Ascending aorta (tissue), 2 donors: ENCODE measurements around the gene CENPS. TPM values are rescaled to one million over a fixed set of nuclear protein-coding genes. Genes with fewer than 3 reads are reported as not detected.
"Not testable (repeated sequence)": the region's sequence is repeated elsewhere in the genome, so short reads cannot be mapped to it uniquely, and the experiment has no call there.

Source experiments
- DNase-seq, 2 donors: peaks; one replicate each; pipeline ENCODE4 v3.0.0-alpha.2; 2019; ENCODE audit warnings: low spot score in 2 of 2
- H3K27ac ChIP-seq, 2 donors: fragments of 200-600 bp; sonication (generic); one replicate each; pipeline ENCODE4 v1.5.1; 2016 to 2017; ENCODE audit warnings: mild to moderate bottlenecking in 1 of 2
- H3K27me3 ChIP-seq: fragments of 200-600 bp; sonication (generic); one replicate; pipeline ENCODE4 v1.5.1; 2017
- H3K36me3 ChIP-seq, 2 donors: fragments of 200-600 bp; sonication (generic); one replicate each; pipeline ENCODE4 v1.5.1; 2016
- H3K4me1 ChIP-seq, 2 donors: fragments of 200-600 bp; sonication (generic); one replicate each; pipeline ENCODE4 v1.5.1; 2016 to 2017; ENCODE audit warnings: mild to moderate bottlenecking in 1 of 2
- H3K4me3 ChIP-seq, 2 donors: fragments of 200-600 bp; sonication (generic); one replicate each; pipeline ENCODE4 v1.5.1; 2016 to 2017; ENCODE audit warnings: mild to moderate bottlenecking in 1 of 2
- H3K9me3 ChIP-seq, 2 donors: fragments of 200-600 bp; sonication (generic); one replicate each; pipeline ENCODE4 v1.5.1; 2016
- intact Hi-C: fragments of 100-400 bp; cut with DNase I; formaldehyde crosslinking; loops from one replicate; pipeline ENCODE4 v1.15.1; 2023
- total RNA-seq: library from RNA; depleted of rRNA; stranded (reverse); fragments of >200 nt; gene quantifications from one replicate; pipeline ENCODE4 v1.1.0, GENCODE V29; 2016
- TF ChIP-seq, protein P1 (sequence below), 3 experiments: fragments of 200-600 bp in 2 of 3; fragments of 450-650 bp in 1 of 3; sonication (generic) in 2 of 3; IDR thresholded peaks; one replicate each; pipeline ENCODE4 v1.5.1; 2016 to 2019; ENCODE audit warnings: antibody characterized with exemption in 3 of 3, mild to moderate bottlenecking in 1 of 3, moderate library complexity in 1 of 3

The CENPS gene
- total RNA-seq, 1 donor from 2014 or later: not detected

DNA sequence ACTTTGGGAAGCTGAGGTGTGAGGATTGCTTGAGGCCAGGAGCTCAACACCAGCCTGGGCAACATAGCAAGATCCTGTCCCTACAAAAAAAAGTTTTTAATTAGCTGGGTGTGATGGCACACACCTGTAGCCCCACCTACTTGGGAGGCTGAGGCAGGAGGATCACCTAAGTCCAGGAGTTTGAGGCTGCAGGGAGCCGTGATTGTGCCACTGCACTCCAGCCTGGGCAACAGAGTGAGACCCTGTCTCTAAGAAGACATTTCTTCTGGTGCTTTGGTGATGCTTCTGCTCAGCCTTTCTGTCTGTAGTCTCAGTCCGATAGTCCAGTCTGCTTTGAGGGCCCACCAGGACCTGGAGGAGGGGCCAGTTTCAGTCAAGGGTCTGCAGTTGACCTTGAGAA, 23.0 kb upstream of the CENPS start:
- Histone ChIP-seq H3K27ac (no peak overlapping the region), H3K9me3 (no peaks in the 10 kb centered on the region), H3K4me1 (no peaks in the 10 kb centered on the region), H3K27me3 (no peaks in the 10 kb centered on the region), H3K4me3 (no peak overlapping the region), H3K36me3 (peaks cover 76 to 98% of the 10 kb centered on the region in 2 donors)
- no peak for DNase-seq
- intact Hi-C loops: no loop called here
- TF ChIP-seq, protein P1, sequence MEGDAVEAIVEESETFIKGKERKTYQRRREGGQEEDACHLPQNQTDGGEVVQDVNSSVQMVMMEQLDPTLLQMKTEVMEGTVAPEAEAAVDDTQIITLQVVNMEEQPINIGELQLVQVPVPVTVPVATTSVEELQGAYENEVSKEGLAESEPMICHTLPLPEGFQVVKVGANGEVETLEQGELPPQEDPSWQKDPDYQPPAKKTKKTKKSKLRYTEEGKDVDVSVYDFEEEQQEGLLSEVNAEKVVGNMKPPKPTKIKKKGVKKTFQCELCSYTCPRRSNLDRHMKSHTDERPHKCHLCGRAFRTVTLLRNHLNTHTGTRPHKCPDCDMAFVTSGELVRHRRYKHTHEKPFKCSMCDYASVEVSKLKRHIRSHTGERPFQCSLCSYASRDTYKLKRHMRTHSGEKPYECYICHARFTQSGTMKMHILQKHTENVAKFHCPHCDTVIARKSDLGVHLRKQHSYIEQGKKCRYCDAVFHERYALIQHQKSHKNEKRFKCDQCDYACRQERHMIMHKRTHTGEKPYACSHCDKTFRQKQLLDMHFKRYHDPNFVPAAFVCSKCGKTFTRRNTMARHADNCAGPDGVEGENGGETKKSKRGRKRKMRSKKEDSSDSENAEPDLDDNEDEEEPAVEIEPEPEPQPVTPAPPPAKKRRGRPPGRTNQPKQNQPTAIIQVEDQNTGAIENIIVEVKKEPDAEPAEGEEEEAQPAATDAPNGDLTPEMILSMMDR (IDR thresholded peaks at IDR 0.05): no peak

- Histone ChIP-seq H3K27me3 (no peaks in the 10 kb centered on the region), H3K27ac (peak overlapping the region; percentile 7 to 44), H3K36me3 (peaks cover 62 to 88% of the 10 kb centered on the region in 2 donors), H3K4me1 (no peaks in the 10 kb centered on the region), H3K9me3 (no peaks in the 10 kb centered on the region), H3K4me3 (no peak overlapping the region)
- DNase-seq: peak in 1 of 2 donors; percentile 70
- TF ChIP-seq, protein P1 (IDR thresholded peaks at IDR 0.05): no peak
- intact Hi-C loops: no loop called here
Measured at GRCh38 chr1:10415211-10415930, 14.9 kb upstream of the CENPS start.

- H3K4me3 ChIP-seq, H3K9me3 ChIP-seq, H3K27me3 ChIP-seq, DNase-seq, H3K4me1 ChIP-seq, intact Hi-C loops: not testable (repeated sequence)
- Histone ChIP-seq H3K27ac (peak overlapping the region in 1 of 2 donors; percentile 19), H3K36me3 (peaks cover 63 to 87% of the 10 kb centered on the region in 2 donors)
Measured at GRCh38 chr1:10415967-10416366, 14.3 kb upstream of the CENPS start.

DNA sequence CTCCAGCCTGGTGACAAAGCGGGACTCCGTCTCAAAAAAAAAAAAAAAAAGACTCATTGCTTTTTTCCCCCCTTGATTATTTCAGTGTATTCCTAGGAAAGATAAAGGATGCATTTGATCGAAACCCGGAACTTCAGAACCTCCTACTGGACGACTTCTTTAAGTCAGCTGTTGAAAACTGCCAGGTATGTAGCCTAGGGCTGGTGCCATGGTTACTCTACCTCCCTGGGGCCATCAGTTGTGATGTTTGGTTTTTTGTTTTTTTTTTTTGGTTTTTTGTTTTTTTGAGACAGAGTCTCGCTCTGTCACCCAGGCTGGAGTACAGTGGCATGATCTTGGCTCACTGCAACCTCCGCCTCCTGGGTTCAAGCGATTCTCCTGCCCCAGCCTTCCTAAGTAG, 11.5 kb upstream of the CENPS start:
- H3K27ac ChIP-seq, intact Hi-C loops, H3K9me3 ChIP-seq, H3K27me3 ChIP-seq, H3K4me1 ChIP-seq, DNase-seq, H3K4me3 ChIP-seq: not testable (repeated sequence)
- H3K36me3 ChIP-seq: peaks cover 44 to 59% of the 10 kb centered on the region in 2 donors

- TF ChIP-seq, protein P1 (IDR thresholded peaks at IDR 0.05): no peak
- Histone ChIP-seq H3K4me3 (no peak overlapping the region), H3K27ac (no peak overlapping the region), H3K9me3 (no peaks in the 10 kb centered on the region), H3K36me3 (peaks cover 44 to 53% of the 10 kb centered on the region in 2 donors), H3K4me1 (no peaks in the 10 kb centered on the region), H3K27me3 (no peaks in the 10 kb centered on the region)
- DNase-seq: no peak
- intact Hi-C loops: no loop called here
Measured at GRCh38 chr1:10419351-10419750, 10.9 kb upstream of the CENPS start.

DNA sequence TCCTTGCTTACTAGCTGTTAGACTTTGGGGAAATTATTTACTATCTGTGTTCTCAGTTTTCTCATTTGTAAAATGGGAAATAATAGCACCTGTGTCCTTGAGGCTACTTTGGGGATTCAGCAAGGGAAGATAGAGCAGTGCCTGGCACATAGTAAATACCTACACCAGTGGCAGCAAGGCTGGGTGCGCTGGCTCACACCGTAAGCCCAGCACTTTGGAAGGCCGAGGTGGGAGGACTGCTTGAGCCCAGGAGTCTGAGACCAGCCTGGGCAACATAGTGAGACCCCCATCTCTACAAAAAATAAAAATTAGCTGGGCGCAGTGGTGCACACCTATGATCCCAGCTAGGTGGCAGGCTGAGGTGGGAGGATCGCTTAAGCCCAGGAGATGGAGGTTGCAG, 8.6 kb upstream of the CENPS start:
- Histone ChIP-seq H3K9me3 (no peaks in the 10 kb centered on the region), H3K27me3 (no peaks in the 10 kb centered on the region), H3K4me3 (no peak overlapping the region), H3K27ac (no peak overlapping the region), H3K4me1 (no peaks in the 10 kb centered on the region), H3K36me3 (peaks cover 36 to 38% of the 10 kb centered on the region in 2 donors)
- DNase-seq: no peak
- TF ChIP-seq, protein P1 (IDR thresholded peaks at IDR 0.05): no peak
- intact Hi-C loops: no loop called here
